GM19455 (cell line): ENCODE measurements around the gene PLAU.

Experiments used
- ATAC-seq: cut with Tn5 transposase; IDR thresholded peaks from one replicate; pipeline ENCODE4 v1.9.1; 2021; ENCODE audit not compliant: unreplicated experiment

PLAU gene

GRCh38 chr10:73910764-73911552, at the start of gene PLAU:
Gene PLAU, plus strand, starts transcription at chr10:73911132. Its CDS starts 424 bp downstream, at chr10:73911556.
- no peak for ATAC-seq

DNA sequence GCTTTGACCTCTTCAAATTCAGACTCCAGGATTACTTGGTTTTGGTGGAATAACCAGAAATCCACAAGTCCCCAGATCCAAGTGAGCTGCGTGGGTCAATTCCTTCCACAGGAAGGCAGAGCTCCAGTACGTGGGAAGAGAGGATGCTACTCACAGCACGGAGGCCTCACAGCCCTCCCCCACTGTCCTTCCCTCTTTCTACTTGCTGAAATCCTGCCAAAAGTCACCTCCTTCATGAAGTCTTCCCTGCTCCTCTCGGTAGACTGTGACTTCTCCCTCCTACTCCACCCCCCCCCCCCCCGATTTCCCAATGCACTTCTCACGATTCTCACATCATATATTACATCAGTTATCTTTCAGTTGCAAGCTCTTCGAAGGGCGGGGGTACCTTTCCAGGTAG, 48.9 kb upstream of the PLAU start:
- no peak for ATAC-seq

DNA sequence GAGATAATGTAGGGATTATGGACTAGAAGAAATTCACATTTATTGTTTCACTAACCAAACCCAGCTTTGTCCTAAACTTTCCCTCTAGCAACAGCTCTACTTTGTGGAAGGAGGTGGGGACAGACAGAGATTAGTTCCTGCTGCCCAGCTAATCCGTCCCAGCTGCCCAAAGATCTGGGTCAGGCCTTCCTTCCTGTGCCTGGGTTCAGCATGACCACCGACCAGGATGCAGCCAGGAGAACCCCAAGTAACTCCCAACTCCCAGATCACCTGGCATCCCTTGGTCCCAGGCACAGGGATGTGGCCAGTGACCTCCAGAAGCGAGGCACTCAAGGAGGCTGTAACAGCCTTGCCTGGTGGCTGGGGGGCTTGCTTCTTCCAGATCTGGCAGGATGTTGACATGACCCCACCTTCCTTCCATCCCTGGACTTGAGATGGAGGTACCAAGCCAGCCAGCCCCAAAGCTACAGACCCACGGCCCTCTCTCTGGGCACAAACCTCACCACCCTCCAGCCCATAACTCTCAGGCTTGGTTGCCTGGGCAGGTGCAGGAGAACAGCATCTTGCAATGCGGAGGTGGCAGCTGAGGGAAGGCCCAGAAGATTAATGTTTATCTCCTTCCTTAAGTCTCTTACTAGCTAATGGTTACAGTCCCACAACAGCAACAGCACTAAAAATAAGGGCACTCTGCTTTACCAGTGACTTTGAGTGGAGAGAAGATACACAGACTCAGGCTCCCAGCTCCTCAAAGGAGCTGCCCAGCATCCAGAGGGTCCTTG, 47.7 kb upstream of the PLAU start:
- ATAC-seq: no peak

DNA sequence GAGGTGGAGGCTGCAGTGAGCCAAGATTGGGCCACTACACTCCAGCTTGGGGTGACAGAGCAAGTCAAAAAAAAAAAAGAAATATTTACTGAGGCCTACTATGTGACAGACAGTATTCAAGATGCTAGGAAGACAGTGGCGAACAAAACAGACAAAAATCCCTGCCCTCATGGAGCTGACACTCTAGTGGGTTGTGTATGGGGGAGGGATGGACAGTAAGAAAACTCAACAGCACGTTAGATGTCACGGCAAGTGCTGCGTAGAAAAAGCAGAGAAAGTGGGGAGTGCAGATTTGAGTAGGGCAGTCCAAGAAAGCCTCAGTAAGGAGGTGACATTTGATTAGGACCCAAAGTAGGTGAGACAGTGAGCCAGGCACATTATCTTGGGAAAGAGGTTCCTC, 46.7 kb upstream of the PLAU start:
- no peak for ATAC-seq

- no peak for ATAC-seq
Observed at GRCh38 chr10:73865107-73865458, 45.8 kb upstream of the PLAU start.

DNA sequence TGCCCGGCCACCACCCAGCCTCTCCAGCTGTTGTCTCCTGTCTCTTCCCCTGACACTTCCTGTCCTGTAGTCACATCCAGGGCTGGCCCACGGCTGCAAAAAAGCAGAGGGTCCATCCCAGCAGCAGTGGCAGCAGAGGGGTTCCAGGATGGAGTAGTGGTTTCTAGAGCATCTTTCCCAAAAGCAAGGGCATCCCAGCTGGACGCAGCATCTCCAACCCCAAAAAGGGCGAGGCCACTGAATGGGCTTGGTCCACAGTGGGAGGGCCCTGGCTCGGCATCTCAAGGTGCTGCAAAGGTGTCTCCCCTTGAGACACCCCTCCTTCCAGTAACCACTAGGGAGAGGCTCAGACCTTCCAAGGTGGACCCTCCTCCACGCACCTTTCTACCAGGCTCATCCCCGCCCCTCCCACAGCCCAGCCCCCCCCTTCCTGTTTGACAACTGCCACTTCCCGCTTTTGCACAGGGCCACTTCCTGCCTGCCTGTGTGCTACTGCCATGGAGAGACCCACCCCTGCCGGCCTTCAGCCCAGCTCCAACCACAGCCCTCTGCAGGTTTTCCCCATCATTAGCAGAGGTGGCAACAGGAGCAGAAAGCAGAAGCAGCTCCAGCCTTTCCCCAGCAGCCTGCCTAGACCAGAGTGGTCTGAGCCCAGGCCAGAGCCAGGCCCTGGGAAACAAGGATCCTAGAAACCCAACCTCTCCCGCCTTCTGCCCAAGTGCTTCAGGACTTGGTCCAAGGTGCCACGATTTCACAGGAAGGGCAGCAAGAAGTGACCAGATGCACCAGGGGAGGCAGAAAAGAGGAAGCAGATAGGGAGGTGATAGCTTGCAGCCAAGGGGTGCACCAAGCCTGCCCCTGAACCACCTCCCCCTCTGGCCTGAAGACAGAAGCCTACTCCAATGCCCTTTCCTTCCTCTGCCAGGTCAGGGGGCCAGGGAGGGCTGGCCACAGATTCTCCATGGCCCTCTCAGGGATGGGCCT, 45.2 kb upstream of the PLAU start:
- ATAC-seq: no peak

DNA sequence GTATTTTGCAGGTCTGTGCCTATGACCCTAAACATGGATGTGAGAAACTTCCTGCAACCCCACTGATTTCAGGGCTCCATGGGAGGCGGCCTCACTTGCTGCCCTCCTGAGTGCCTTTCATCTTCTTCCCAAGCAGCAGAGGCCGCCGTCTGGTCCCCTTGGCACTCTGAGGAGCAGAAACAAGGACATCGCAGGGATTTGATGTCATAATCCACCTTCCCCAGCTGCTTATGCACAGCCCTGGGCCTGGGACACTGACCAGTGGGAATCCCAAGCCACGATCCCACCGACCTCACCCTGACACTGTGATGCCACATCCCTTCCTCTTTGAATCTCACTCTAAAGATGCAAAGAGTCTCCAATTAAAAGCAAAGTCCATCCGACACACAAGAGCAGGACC, 44.3 kb upstream of the PLAU start:
- no peak for ATAC-seq

DNA sequence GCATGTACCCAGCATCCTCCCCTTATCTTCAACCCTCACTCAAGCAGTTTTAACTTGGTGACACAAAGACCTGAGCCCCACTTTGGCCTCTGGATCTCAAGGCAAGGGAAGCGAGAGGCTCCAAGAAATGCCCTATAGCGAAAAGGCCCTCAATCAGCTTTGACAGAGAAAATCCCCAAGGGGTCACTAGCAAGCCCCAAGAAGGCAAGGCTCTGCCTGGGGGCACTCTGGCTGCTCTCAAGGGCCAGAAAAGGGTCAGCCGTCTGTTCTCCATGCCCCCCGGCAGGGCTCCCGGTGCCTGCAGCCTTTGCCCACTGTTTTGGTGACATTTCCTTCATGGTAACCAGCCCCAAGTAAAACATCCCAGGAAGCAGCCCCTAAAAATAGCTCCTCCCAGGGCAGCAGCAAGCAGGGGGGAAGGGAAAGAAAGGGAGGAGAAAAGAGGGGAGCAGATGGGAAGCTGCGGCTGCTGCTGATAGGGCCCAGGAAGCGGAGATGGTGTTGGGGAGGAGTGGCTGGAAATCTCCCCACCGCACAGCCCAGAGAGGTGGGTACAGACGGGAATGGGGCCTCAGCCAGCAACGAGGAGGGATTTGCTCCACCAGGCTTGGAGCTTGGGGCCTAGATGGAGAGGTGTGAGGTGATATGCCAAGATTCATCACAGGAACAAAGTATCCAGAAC, 43.7 kb upstream of the PLAU start:
- ATAC-seq: no peak

DNA sequence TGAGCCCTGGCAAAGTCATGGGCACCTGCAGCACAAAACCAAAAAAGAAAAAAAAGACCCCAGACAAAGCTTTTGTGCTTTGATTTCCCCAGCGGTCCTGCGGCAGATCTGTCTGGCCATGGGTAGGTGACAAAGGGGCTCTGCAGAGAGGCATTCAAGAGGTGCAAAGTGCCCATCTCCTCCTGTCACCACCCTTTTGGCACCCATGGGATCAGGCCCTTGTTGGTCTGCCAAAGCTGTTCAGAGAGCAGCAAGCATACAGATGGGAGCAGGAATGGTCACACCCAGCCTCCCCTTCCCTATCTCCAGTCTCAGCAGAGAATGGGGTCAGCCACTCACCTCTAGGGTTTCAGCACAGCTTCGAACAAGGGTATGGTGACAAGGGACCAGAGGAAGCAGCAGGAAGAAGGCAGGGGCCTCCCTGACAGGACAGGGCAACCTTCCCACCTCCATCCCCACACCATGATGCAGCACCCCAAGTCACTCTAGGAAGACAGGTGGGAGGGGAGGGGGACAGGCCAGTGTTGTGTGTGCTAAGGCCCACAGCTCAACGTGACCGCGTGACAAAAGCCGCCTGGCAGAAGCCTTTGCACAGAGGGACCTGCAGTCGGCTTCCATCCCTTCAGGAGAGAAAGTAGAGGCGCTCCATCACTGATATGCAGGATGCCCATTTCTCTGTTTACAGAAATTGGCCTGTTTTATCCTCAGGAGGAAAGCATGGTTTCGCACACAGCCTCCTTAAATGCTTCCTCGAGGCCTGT, 42.9 kb upstream of the PLAU start:
- no peak for ATAC-seq

GRCh38 chr10:73868655-73869195, 42.2 kb upstream of the PLAU start:
- no peak for ATAC-seq

DNA sequence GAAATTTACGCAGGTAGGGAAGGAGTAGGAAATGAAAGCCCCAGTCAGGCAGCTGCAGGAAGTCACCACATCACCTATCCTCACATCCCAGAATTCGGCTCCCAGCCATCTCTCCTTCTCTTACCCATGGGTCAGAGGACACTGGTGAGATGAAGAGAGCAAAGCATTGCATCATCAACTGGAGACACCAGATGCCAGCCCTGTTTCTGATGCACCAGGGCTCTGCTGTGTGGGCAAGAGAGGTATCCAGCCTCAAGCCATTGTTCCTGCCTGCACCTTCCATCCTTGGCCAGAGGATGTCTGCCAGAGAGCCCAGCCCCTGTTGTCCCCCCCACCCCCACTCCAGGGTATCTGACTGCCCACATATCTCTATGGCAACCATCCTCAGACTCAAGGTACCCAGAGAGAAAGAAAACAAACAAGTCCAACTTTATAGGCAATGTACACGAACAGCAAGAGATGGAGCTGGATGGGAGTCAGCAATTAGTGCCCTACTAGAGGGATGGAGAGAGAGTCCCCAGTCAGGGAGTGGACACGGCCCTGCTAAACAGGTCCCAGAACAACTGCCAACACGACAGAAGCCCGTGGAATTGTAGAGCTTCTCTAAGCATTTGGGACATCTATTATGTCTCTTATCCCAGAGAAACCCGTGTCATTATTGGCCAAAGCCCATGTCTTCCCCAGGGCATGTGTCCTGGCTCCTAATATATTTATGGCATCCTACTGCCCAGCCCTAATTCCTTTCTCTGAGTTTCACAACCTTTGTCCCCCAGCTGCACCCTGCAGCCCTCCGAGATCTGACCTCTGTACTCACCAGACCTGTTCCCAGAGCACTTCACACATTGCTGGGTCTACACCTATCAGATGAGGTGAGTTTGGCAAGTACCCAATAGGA, 39.4 kb upstream of the PLAU start:
- ATAC-seq: no peak

- no peak for ATAC-seq
Observed at GRCh38 chr10:73872190-73872710, 38.7 kb upstream of the PLAU start.

GRCh38 chr10:73873142-73873837, 37.6 kb upstream of the PLAU start:
- no peak for ATAC-seq

GRCh38 chr10:73873838-73874215, 37.1 kb upstream of the PLAU start:
- no peak for ATAC-seq

DNA sequence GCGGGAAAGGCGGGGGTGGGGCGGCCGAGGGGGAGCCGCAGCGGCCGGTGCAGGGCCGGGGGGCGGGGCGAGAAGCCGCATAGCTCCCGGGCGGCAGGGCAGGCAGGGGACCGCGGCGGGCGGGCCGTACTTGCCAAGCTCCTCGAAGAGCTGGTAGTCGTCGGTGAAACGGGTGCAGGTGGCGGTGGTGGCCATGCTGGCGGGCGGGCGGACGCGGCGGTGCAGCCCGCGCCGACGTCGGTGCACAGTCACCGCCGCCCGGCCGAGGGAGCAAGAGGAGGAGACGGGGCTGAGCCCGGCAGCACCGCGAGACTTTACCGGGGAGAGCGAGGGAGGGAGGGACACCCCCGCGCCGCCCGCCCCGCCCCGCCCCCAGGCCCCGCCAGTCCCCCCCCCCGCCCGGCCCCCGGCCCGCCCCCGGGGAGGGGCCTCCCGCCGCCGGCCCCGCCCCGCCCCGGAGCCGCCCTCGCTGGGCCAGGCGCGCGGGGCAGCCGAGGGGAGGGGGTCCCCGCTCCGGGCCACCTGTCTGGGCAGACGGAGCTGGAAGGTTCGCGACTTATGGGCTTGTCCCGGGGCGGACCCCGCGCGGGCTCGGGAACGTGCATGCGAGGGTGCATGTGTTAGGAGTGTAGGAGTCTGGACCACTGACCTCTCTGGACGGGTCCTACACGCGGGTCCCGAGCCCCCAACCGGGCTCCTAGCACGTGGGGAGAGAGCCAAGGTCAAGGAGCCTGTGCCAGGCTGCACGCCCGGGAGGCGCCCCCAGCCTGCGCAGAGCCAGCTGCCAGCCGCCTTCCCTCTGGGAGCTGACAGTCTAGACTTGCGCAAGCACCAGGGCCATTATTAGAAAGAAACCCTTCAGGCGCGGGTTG, 36.4 kb upstream of the PLAU start, which contains the start of gene CAMK2G:
CAMK2G (minus strand) TSS at position 289 of the 872 bp plus-strand sequence; CDS start at position 195, 94 bp downstream.
- ATAC-seq: peak; percentile 87

GRCh38 chr10:73875139-73875475, 35.8 kb upstream of the PLAU start:
- ATAC-seq: no peak

GRCh38 chr10:73876157-73876556, 34.8 kb upstream of the PLAU start:
- no peak for ATAC-seq
